ENCODE results near the gene ZNF709. TPM values are rescaled to one million over a fixed set of nuclear protein-coding genes. Genes with fewer than 3 reads are reported as not detected.

ZNF709 gene
- total RNA-seq (2016; rRNA removed; fragmentation: Illumina TruSeq; extraction: Trizol) (3.9 and 4.7 TPM in 2 replicates), polyA plus RNA-seq (2011; rRNA removed) (1.0 and 1.5 TPM in 2 replicates), polyA minus RNA-seq (2011; rRNA and poly(A)+ RNA removed; ENCODE audit: low replicate concordance) (2.2 TPM in 1 of 2 replicates, not detected in the other), Bru-seq, nascent RNA (percentile 47 among the genes with signal in this experiment), BruChase-seq, experiment 1, labeled RNA remaining after a 6-hour chase (percentile 68 among the genes with signal in this experiment), BruChase-seq, experiment 2, labeled RNA remaining after a 2-hour chase (percentile 57 among the genes with signal in this experiment)
- total RNA-seq (2016; cell fraction: cytosol; rRNA removed; fragmentation: Illumina TruSeq; extraction: Trizol; ENCODE audit: low read depth) = 0.61 and 0.79 TPM in 2 replicates
- 3.7 and 4.7 TPM in 2 replicates for total RNA-seq (2016; cell fraction: insoluble cytoplasmic fraction; rRNA removed; fragmentation: Illumina TruSeq; extraction: Trizol)
- total RNA-seq (2016; cell fraction: membrane; rRNA removed; fragmentation: Illumina TruSeq; extraction: Trizol) = 1.3 and 1.5 TPM in 2 replicates
- 2.9 and 3.6 TPM in 2 replicates for total RNA-seq (2016; cell fraction: nucleus; rRNA removed; fragmentation: Illumina TruSeq; extraction: Trizol)
- 0.43 and 0.69 TPM in 2 replicates for polyA plus RNA-seq (2011; cell fraction: cytosol; rRNA removed)
- polyA plus RNA-seq (2011; cell fraction: nucleus; rRNA removed) = 1.2 and 1.3 TPM in 2 replicates
- polyA plus RNA-seq (2012) = 0.68 and 1.7 TPM in 2 replicates
- polyA plus RNA-seq (2016; cell fraction: cytosol; fragmentation: Illumina TruSeq; extraction: Trizol; ENCODE audit: low read depth) = 0.11 and 0.15 TPM in 2 replicates
- 1.2 and 1.4 TPM in 2 replicates for polyA plus RNA-seq (2016; cell fraction: insoluble cytoplasmic fraction; fragmentation: Illumina TruSeq; extraction: Trizol; ENCODE audit: low read depth)
- 0.33 and 0.42 TPM in 2 replicates for polyA plus RNA-seq (2016; cell fraction: membrane; fragmentation: Illumina TruSeq; extraction: Trizol; ENCODE audit: low read depth)
- polyA plus RNA-seq (2016; cell fraction: nucleus; fragmentation: Illumina TruSeq; extraction: Trizol; ENCODE audit: insufficient read depth, low read depth) = 2.4 and 3.6 TPM in 2 replicates
- polyA minus RNA-seq (2011; cell fraction: cytosol; rRNA and poly(A)+ RNA removed) = 1.8 and 2.0 TPM in 2 replicates
- polyA minus RNA-seq (2011; cell fraction: nucleus; rRNA and poly(A)+ RNA removed) = 6.6 and 6.8 TPM in 2 replicates
- long read RNA-seq, experiment 1 = 0 reads
- long read RNA-seq, experiment 2, partial matches to known transcripts = 0 of 1 reads
- long read RNA-seq, experiment 2, other reads (novel, unspliced or antisense) = 1 of 1 reads

DNA sequence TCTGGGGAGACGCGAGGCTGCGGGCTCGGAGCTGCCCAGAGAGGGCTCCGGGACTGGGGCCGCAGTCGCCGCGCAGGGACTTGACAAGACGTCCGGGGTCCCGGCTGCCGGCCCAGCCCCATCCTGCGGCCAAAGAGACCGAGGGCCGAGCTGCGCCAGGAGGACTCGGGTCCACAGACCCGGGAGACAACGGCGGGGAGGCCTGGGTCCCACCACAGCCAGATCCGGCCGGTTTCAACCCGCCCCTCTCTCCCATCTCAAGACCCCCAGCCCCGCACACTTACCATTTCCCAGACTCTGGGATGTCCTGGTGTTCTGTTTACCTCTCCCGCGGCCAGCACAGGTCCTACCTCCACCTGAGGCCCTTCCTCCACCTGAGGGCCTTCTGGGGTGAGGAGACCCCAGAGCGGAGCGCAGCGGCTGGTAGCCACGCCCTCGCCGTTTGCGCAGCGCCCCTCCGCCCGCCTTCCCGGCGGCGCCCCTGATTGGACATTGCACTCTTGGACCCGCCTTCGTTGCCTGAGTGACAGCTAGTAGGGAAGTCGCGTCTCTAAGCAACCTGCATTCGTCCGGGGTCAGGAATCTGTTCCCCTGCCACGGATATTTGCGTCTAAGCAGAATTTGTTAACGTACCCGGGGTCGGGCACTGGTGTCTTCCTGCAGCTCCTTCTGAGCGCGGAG is at the start of gene ZNF709:
TSS of gene ZNF709 (minus strand) at position 446 of the 681 bp plus-strand sequence. CDS start at position 287, 159 bp downstream.
- Histone ChIP-seq H3K9me3 (ENCODE audit: low read length) (no peaks in the 10 kb centered on the region), H4K20me1 (ENCODE audit: insufficient read depth, low read length) (no peaks in the 10 kb centered on the region), H3K27ac (ENCODE audit: extremely low read length, insufficient read depth, low read length) (peak within 1 kb of the TSS; percentile 57), H3K4me1 (ENCODE audit: insufficient read depth, low read length) (peaks cover 37% of the 10 kb centered on the region), H3K4me3 (replicated peaks in 1 of 3; ENCODE audit: insufficient read depth in 1 of 3, low read depth in 2 of 3, low read length in 3 of 3) (peak within 1 kb of the TSS; percentile 88 to 100 (median 93)), H2AFZ (ENCODE audit: low read length) (peak within 1 kb of the TSS; percentile 79), H3K4me2 (ENCODE audit: low read depth, low read length) (peak within 1 kb of the TSS; percentile 86), H3K36me3 (replicated peaks in 1 of 2; ENCODE audit: control insufficient read depth in 1 of 2, insufficient read depth in 2 of 2, low read length in 2 of 2) (no peaks in the 10 kb centered on the region), H3K79me2 (ENCODE audit: insufficient read depth, low read length) (peaks cover 28% of the 10 kb centered on the region), H3K27me3 (ENCODE audit: control insufficient read depth in 1 of 2, insufficient read depth in 2 of 2, low read length in 2 of 2) (no peaks in the 10 kb centered on the region), H3K9ac (ENCODE audit: insufficient read depth, low read depth, low read length) (peak within 1 kb of the TSS; percentile 77)
- ATAC-seq = peak; percentile 94
- FAIRE-seq = peak; percentile 67
- in situ Hi-C loops (cut with HindIII; ENCODE audit: extremely low pct_ligation_motif_present, low pct_unique_long_range_greater_than_20kb) (loop anchor here (5.0 kb wide), 1 partner anchor 42 kb away; the partner anchor contains the start of gene ZNF443), intact Hi-C loops (cut with micrococcal nuclease; ENCODE audit: unreplicated experiment) (loop anchor here (5.0 kb wide), 2 partner anchors 42 to 68 kb away; partner anchors contain the start of genes ZNF443 and ZNF564)
- POLR2A ChIA-PET = interaction anchor here (0.7 to 6.1 kb wide), 3 partner anchors 12 to 46 kb away, joined by 3 to 62 read pairs (median 3); partner anchors contain the start of gene ZNF443
- TSS peak; percentile 71 for BruUV-seq (replicated peaks)
- DNase-seq (ENCODE audit: low spot score) = peak; percentile 86
- under 1% methylated on average over 24 of the region's 53 CpGs for WGBS (ENCODE audit: low lambda C conversion rate)
- CTCF ChIA-PET (ENCODE audit: low intra/inter-chr PET ratio, low total read pairs) = no interaction called here
- TF ChIP-seq ERF (CRISPR knock-in tag; IDR thresholded peaks at IDR 0.05) (peak; percentile 62; the same call in 1 of the 2 replicates), ZNF558 (CRISPR knock-in tag; IDR thresholded peaks at IDR 0.05; ENCODE audit: borderline replicate concordance) (no peak), ZEB1 (IDR thresholded peaks at IDR 0.05; ENCODE audit: insufficient replicate concordance, low read depth) (peak; percentile 76), IRF2 (CRISPR knock-in tag; IDR thresholded peaks at IDR 0.05) (peak; percentile 60; the same call in 1 of the 2 replicates), RFX3 (CRISPR knock-in tag; IDR thresholded peaks at IDR 0.05) (peak; percentile 81), GATA4 (IDR thresholded peaks at IDR 0.05; ENCODE audit: borderline replicate concordance, low read depth) (peak; percentile 85; the same call in 1 of the 2 replicates), NONO (IDR thresholded peaks at IDR 0.05) (no peak), NONO (CRISPR knock-in tag; conservative IDR thresholded peaks at IDR 0.05) (peak; percentile 80; the same call in 1 of the 2 replicates), RFXANK (CRISPR knock-in tag; IDR thresholded peaks at IDR 0.05) (no peak)
- TF ChIP-seq, protein P1, sequence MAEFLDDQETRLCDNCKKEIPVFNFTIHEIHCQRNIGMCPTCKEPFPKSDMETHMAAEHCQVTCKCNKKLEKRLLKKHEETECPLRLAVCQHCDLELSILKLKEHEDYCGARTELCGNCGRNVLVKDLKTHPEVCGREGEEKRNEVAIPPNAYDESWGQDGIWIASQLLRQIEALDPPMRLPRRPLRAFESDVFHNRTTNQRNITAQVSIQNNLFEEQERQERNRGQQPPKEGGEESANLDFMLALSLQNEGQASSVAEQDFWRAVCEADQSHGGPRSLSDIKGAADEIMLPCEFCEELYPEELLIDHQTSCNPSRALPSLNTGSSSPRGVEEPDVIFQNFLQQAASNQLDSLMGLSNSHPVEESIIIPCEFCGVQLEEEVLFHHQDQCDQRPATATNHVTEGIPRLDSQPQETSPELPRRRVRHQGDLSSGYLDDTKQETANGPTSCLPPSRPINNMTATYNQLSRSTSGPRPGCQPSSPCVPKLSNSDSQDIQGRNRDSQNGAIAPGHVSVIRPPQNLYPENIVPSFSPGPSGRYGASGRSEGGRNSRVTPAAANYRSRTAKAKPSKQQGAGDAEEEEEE (CRISPR knock-in tag; IDR thresholded peaks at IDR 0.05; ENCODE audit: borderline replicate concordance) = no peak
- TF ChIP-seq, protein P2, sequence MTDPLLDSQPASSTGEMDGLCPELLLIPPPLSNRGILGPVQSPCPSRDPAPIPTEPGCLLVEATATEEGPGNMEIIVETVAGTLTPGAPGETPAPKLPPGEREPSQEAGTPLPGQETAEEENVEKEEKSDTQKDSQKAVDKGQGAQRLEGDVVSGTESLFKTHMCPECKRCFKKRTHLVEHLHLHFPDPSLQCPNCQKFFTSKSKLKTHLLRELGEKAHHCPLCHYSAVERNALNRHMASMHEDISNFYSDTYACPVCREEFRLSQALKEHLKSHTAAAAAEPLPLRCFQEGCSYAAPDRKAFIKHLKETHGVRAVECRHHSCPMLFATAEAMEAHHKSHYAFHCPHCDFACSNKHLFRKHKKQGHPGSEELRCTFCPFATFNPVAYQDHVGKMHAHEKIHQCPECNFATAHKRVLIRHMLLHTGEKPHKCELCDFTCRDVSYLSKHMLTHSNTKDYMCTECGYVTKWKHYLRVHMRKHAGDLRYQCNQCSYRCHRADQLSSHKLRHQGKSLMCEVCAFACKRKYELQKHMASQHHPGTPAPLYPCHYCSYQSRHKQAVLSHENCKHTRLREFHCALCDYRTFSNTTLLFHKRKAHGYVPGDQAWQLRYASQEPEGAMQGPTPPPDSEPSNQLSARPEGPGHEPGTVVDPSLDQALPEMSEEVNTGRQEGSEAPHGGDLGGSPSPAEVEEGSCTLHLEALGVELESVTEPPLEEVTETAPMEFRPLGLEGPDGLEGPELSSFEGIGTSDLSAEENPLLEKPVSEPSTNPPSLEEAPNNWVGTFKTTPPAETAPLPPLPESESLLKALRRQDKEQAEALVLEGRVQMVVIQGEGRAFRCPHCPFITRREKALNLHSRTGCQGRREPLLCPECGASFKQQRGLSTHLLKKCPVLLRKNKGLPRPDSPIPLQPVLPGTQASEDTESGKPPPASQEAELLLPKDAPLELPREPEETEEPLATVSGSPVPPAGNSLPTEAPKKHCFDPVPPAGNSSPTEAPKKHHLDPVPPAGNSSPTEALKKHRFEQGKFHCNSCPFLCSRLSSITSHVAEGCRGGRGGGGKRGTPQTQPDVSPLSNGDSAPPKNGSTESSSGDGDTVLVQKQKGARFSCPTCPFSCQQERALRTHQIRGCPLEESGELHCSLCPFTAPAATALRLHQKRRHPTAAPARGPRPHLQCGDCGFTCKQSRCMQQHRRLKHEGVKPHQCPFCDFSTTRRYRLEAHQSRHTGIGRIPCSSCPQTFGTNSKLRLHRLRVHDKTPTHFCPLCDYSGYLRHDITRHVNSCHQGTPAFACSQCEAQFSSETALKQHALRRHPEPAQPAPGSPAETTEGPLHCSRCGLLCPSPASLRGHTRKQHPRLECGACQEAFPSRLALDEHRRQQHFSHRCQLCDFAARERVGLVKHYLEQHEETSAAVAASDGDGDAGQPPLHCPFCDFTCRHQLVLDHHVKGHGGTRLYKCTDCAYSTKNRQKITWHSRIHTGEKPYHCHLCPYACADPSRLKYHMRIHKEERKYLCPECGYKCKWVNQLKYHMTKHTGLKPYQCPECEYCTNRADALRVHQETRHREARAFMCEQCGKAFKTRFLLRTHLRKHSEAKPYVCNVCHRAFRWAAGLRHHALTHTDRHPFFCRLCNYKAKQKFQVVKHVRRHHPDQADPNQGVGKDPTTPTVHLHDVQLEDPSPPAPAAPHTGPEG (CRISPR knock-in tag; IDR thresholded peaks at IDR 0.05) = peak; percentile 59; the same call in 1 of the 2 replicates
